Activated T-cell treated with anti-CD3 and anti-CD28 coated beads, Interleukin-2, amount 50 U/mL, for 1 hour (primary cell): ENCODE results near the gene RPL34.

ENCODE experiments used
- DNase-seq: peaks from one replicate; pipeline ENCODE4 v3.0.0-alpha.2; 2020

The RPL34 gene

GRCh38 chr4:108624263-108625056 lies 4.1 kb downstream of the RPL34 start:
- DNase-seq: no peak

- DNase-seq: no peak
Measured at GRCh38 chr4:108626056-108626455, 5.7 kb downstream of the RPL34 start.

- no peak for DNase-seq
Measured at GRCh38 chr4:108628411-108628810, 8.0 kb downstream of the RPL34 start.

GRCh38 chr4:108635070-108635655 lies 14.8 kb downstream of the RPL34 start:
- DNase-seq: no peak

GRCh38 chr4:108636246-108636645 lies 15.9 kb downstream of the RPL34 start:
- no peak for DNase-seq

GRCh38 chr4:108637856-108638255 lies 17.5 kb downstream of the RPL34 start:
- no peak for DNase-seq

- DNase-seq: no peak
Measured at GRCh38 chr4:108644237-108644636, 23.9 kb downstream of the RPL34 start.

- DNase-seq: no peak
Measured at GRCh38 chr4:108646706-108647105, 26.3 kb downstream of the RPL34 start.

- no peak for DNase-seq
Measured at GRCh38 chr4:108649863-108650211, 29.5 kb downstream of the RPL34 start.

- DNase-seq: peak; percentile 92
Measured at GRCh38 chr4:108650212-108651013, 30.0 kb downstream of the RPL34 start, which contains the start of gene OSTC. Gene OSTC, plus strand, starts transcription at chr4:108650599. Its CDS starts 57 bp downstream, at chr4:108650656.

GRCh38 chr4:108651014-108651791 lies 30.8 kb downstream of the RPL34 start:
- no peak for DNase-seq

- no peak for DNase-seq
Measured at GRCh38 chr4:108662629-108663028, 42.3 kb downstream of the RPL34 start.

- no peak for DNase-seq
Measured at GRCh38 chr4:108674356-108674977, 54.1 kb downstream of the RPL34 start.
